ENCODE data around the gene ZBTB14.
A peak's percentile ranks its signal among the peaks of the same experiment; 100 is the strongest.

Gene ZBTB14, protein sequence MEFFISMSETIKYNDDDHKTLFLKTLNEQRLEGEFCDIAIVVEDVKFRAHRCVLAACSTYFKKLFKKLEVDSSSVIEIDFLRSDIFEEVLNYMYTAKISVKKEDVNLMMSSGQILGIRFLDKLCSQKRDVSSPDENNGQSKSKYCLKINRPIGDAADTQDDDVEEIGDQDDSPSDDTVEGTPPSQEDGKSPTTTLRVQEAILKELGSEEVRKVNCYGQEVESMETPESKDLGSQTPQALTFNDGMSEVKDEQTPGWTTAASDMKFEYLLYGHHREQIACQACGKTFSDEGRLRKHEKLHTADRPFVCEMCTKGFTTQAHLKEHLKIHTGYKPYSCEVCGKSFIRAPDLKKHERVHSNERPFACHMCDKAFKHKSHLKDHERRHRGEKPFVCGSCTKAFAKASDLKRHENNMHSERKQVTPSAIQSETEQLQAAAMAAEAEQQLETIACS

DNA sequence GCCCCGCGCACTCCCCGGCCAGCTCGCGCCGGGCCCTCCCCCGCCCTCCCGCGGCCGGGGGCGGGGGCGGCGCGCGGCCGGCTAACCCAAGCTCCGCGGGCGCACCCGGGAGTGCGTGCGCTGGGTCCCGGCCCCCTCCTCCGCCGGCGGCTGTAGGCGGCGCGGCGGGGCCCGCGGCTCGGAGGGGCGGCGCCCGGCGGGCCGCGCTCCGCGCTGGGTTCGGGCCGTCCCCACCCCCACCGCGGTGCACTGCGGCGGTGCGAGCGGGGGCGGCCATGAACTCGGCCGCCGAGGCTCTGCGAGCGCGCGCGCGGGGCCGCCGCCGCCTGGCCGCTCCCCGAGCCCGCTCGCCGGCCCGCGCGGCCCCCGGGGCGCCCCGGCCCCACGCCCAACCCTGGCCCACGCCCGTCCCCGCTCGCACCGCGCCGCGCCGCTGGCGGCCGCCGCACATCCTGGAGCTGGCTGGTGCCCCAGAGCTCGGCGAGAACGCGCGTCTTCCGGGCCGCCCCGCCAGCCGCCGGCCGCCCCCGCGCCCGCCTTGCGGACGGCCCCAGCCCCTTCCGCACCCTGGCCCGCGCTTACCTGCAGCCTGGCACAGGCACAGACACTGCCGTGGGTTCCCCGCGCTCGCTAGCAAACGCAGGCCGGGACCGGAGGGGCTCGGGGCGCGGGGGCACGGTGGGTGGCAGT lies at the start of gene ZBTB14:
Gene ZBTB14, minus strand, starts transcription at position 496 of the 690 bp plus-strand sequence. CDS start 2,480 bp downstream, outside the sequence.
- no peak for DNase-seq (ENCODE audit: low read depth)

DNA sequence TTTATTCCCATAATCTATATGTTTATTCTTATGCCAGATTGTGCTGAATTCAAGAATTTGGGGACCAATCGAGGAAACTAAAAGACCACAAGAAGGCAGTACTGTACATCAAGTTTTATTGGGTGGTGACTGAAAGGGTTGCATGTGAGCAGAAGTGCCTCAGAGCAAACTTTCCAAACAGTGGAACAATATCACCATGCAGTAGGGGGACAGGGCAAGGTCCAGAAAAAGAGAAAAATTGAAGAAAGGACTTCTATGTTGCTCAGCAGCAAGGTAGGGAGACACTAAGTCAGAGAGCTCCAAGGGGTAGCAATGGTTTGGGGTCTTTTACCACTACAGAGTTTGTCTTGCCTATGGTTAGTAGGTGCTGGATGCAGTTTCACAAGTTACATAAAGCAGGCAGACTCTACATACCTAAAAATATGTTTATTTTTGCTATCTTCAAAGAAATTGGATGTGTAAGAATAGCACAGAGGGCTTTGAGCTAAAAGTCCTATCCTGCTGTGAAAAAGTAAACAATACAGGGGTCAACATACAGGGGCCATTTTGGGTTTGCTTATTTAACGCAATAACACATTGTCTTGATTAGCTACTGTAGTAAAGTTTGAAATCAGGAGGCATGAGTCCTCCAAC lies 43.8 kb upstream of the ZBTB14 start:
- no peak for DNase-seq (ENCODE audit: low read depth)

DNA sequence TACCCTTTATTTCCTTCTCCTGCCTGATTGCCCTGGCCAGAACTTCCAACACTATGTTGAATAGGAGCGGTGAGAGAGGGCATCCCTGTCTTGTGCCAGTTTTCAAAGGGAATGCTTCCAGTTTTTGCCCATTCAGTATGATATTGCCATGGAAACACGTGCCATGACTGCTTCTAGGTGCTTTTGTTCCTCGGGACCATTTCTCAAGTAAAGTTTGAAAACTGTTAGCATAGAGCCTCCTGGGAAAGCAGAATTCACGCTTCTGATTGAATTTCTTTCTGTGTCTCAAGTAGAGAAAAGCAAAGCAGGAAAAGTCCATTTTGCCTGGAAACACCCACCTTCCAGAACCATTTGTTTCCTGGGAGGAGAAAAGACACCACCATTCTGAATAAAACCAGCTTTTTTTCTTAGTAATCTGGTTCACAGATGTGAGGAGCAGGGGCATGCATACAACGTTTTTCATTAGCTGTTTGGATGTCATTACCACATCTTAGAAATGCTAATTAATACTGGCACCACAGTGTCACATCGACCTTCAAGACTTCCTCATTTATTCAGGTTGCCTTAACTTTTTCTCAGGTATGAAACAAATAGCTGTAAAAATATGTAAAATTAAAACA lies 39.0 kb upstream of the ZBTB14 start:
- no peak for DNase-seq (ENCODE audit: low read depth)

DNA sequence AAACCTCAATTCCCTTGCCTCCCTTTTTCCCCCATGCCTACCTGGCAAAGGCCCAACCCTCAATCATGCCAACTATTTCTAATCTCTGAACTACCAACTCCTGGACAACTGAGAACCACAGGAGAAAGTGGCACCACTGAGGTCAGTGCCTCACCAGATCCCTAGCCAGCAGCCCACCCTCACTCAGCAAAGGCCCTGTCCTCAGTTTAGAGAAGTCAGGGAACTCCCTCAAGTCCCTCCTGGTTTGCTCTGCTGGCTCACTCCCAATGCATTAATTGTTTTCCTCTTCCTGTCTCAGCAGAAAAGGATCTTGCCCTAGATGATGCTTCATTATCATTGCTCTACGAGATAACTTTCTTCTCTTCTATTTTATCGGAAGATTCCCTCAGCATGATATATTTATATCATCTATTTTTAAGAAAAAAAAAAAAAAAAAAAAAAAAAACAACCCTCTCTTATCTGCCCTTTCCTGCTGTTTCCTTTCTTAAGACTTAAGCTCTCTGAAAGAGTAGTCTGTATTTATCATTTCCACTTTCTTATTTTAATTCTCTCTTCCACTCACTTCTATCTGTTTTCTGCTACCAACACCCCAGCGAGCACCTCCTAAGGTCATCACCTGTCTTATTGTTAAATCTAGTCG lies 22.7 kb upstream of the ZBTB14 start:
- no peak for DNase-seq (ENCODE audit: low read depth)

DNA sequence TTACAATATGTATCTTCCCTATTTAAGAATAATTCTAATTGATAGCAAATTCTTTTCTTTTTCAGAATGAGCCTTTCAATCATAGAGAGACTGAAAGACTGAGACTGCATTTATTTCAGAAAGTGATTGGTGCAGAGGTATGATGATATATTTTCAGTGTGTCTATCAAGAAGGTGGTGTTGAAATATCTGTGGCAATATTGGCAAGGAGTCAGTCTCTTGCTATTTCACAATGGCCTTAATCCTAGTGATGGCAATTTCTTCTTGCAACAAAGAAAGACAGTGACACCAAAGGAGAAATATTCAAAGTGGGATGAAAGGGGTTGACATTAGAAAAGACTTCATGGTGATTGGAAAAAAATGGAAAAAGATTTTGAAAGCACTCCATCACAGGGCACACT lies 21.7 kb upstream of the ZBTB14 start:
- no peak for DNase-seq (ENCODE audit: low read depth)

DNA sequence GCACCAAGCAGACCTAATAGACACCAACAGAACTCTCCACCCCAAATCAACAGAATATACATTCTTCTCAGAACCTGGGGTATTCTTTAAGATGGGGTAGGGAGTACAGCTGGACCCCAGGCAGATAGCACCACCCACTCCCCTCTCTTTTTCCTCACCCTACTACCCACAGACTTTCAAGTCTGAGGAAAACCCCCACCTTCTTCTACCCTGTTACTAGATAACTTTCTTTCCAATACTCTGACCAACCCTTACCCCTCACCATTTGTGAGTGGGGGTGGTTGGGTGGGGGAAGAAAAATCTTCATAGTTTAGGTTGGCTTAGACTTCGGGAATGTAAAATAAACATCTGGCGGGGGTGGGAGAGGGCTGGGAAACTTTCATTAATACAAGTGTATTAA lies 20.3 kb upstream of the ZBTB14 start:
- DNase-seq (ENCODE audit: low read depth): no peak

DNA sequence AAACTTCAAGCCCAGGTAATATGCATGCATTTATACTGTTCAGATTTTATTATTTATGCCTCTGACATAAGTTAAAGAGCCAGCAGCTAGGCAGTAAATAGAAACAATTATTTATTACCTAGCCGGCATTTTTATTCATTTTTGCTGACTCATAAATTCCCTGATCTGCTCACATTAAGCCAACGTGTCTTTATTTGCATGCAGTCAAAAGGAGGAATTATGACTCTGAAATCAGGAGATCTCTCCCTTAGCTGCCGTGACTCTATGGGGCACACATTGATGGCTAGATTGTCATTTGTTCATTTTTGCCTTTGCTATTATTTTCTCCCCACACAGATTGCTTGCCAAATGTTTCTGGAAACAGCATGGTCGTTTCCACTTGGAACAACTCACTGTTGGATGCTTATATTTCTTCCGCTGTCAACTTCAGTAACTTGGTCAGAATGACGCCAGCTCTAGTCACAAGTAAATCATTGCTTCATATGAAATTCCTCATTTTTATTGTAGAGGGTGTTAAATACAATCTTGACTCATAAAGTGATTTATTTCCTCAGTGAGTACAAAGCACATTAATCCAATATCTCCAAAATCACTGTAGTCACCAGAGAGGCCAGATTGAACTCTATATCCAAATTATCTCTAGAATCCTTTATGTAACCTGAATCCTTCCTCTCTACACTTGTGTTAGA lies 15.9 kb upstream of the ZBTB14 start:
- no peak for DNase-seq (ENCODE audit: low read depth)

DNA sequence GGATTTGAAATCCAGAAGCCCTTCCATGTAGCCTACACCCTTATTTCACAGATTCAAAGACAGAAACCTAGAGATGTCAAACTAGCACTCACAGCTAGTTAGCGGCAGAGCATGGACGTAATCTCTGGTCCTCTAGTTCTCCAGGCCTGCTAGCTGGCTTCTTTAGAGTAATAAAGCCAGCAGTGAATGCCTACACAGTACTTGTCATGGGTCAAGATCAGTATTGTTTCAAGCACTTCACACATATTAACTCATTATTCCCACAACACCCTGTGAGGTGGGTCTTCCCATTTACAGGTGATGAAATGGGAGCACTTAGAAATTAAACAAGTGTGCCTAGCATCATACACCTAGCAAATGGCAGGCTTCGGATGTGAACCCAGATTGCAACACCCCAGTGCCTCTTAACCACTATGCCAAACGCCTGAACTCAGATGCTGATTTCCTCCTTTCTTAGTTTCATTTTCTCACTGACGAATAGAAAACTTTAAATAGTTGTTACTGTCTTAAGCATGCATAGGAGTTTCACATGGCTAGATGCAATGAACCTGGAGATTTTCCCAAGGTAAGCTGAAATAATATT lies 14.5 kb upstream of the ZBTB14 start:
- no peak for DNase-seq (ENCODE audit: low read depth)

DNA sequence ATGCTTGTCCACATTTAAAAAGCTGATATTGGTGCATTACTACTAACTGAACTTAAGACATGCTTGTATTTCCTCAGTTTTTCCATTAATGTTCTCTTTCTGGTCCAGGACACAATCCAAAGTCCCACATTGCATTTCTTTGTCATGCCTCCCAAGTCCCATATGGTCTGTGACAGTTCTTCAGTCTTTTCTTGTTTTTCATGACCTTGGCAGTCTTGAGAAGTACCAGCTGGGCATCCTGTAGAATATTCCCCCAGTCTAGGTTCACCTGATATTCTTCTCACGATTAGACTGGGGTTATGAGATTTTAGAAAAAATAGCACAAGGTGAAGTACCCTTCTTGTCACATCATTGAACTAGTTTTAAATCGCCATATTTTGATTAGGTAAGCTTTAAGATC lies 10.3 kb upstream of the ZBTB14 start:
- DNase-seq (ENCODE audit: low read depth): no peak

DNA sequence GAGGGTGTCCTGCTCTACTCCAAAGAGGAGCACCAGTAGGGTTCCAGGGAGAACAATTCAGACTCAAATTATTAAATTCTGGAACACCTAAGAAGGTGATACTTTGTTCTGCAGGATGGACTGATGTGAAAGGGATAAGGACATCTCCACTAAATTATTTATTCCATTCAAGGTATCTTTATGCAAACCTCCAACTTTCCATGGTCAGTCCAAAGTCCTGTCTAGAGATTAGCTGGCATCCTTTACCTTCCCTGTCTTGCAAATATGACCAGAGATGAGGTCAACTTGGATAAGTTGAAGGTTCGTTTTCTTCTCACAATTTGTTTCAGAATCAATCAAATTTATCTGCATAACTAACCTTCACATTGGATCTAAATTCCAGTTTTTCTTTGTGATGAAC lies 8.7 kb upstream of the ZBTB14 start:
- no peak for DNase-seq (ENCODE audit: low read depth)

DNA sequence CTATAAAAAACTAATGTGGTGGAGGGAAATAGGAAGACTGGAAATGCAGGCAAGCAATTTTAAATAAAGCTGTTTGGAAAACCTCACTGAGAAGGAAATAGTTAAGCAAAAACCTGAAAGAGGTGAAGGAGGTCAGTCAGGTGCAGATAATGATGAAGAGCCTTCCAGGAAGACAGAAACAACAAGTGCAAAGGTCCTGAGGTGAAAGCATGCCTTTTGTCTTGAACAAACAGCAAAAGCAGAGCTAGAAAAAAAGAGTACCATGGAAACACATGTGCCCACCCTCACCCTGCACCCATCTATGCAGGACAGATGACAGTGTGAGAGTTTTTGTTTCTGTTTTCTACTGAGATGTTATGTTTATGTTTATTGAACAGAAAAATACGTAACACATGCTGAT lies 8.1 kb upstream of the ZBTB14 start:
- no peak for DNase-seq (ENCODE audit: low read depth)

DNA sequence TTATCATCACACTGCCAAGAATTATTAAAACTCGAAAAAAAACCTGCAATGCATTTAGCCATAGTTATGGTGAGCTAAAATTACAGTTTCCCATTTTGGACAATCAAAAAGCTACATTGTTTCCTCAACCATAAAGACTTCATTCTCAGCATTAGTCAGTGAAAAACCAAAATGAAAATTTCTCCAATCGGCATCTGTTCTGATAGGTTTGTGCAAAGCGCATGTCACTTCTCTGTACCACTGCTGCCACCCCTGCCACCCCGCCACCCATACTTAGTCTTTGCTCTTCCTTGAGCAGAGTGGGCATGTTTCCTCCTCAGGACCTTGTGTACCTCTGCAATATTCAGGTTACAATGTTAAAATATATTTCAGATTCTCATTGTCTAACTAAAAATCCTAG lies 7.1 kb upstream of the ZBTB14 start:
- no peak for DNase-seq (ENCODE audit: low read depth)

DNA sequence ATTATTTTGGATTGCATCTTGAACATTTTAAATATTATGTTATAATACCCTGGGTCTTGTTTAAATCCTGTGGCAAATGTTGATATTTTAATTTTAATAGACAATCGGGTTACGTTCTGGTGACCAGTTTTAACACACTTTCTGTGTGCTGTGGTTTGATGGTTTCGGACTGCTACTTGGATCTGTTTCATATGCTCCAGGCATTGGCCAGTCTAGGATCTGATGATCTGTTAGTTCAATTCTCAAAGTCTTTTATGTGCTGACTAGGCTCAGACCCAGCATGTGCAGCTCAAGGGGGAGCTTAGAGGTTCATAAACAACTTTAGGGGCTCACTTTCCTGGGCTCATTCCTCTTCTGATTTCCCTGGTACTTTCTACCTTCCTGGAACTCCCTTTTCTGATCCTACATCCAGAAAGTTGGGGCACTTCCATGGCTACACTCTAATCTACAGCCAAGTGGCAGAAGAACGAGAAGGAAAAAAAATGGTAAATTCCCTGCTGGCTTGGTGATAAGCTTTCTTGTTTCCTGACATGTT lies 5.0 kb upstream of the ZBTB14 start:
- no peak for DNase-seq (ENCODE audit: low read depth)

DNA sequence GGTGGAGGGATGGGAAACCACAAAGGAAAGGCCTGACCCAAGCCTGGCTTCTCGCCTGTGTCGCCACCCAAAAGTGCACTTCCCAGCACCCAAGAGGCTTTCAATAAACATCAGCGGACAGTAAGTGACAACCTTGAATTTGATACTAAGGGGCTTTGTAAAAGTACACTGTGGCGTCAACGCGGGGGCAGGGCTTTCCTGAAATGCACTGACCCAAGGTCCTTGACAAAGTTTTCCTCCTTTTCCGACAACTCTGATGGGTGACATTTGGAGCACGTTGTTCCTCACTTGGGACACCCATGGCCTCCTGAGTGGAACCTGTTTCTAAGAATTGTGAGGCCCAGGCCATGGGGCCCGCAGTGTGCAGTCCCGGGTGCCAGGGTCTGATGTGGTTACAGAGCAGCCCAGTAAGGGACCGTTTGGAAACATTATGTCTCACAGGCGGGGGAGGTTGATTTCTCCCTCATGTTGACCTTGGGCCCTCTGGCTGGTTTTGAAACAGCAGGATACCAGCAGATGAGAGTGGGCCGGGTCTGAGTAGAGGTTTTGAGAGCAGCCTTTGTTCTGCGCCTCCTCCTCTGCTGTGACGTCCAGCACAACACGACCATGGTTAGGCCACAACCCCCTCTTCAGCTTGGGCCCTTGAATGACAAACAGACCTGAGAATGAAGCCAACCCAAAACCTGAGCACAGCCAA lies 2.8 kb upstream of the ZBTB14 start:
- DNase-seq (ENCODE audit: low read depth): no peak

DNA sequence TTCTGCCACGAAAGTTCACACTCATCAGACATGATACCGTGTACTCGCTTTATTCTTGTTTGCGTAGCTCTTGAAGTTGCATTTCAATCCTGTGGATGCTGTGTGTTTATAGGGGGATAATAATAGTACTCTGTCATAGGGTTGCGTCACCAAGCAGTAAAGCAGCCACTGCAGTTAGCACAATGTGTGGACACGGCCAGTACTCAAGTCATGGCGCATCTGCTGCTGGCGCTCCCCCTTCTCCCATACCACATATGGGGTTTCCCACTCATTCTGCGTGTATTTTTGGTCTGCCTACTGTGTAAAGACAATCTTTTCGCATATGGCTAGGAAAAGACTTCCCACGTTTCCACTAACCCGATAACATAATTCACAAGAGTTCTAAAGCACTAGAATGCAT lies 2.1 kb upstream of the ZBTB14 start:
- no peak for DNase-seq (ENCODE audit: low read depth)

DNA sequence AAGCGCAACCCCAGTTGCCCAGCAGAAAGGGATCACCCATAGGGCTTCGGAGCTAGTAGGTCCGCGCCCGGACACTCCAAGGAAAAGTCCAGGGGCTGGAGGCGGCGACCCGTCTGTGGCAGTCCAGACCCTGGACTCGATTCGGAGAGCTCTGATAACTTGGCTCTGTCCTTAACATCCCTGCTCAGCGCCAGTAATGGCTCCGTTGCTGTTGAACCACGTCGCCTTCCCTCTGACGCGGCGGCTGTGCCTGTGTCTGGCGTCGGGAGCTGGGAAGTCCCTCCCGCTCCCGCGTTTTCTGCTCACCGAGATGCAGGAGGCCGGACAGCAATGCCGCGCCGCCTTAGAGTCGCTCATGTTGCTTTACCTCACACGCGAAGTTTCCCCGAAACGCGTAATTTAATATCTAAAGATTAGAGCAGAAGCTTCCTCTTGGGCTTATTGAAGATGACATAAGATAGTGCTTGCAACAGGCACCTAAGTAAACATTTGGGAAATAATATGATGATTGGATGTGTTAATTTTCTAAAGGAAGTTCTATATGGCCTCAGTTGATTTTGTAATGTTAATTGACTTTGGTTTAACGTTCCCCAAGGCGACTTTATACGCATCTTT lies 1.3 kb upstream of the ZBTB14 start:
- DNase-seq (ENCODE audit: low read depth): no peak

DNA sequence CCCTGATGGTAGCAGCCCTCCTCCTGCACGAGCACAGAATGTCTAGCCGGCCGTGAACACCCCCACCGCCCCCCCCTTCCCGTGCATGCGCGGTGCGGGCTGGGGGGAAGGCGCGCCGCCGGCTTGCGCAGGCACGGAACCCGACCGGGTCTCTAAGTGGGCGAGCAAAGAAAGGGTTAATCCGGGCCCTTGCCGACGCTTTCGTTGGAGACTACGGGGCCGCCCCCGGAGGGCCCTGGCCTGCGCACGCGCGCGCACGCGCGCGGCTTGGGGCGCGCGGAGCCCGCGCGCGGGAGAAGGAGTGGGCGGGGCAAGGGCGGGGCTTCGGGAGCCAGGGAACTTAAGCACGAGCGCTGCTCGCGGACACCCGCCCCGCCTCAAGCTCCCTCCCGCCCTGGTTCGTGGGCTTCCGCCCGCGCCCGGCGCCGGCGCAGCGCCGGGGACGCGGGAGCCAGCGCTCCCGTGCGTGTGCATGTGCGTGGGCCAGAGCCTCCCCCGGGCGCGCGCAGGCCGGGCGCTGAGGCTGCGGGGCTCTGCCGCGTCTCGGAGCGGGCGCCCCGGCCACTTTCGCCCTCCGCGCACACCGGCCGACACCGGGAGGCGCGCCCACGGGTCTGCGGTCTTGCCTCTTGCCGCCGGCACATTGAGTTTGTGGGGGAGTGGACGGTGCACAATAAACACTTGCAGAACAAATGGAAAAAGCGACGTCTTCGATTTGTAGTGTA lies 617 bp upstream of the ZBTB14 start:
- peak; percentile 94 for DNase-seq (ENCODE audit: low read depth)

DNA sequence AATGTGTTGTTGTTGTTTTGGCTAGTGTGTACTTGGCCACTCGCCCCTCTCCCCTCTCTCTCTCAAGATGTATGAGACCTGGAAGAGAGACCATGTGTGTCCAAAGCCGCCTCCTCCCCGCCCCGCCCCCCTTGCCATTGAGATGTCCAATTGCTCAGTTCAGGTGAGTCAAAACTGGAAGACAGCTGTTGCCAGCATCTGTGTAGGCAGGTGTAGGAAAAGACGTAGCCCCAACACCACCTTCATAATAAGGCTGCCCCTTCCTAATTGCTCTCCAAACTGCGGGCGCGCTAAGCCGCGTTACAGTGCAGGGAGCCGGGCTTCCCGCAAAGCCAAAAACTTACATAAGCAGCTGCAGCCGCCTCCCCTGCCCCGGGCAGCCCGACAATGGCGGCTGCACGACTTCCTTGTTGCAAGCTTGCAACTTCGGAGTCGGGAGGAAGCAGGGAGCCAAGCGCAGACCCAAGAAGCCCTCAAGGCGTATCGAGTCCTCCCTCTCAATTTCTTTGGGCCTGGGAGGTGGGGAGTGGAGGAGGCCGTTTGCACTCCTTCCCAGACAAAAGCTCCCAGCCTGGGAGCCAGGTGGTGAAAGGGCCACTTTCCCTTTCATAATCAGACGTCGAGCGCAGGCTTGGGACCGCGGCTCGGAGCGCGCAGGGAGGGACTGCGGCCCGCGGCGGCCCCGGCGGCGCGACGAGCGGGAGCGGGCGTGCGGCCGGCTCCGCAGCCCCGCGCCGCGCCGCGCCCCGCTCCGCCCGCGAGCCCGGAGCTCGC lies 882 bp downstream of the ZBTB14 start:
- peak; percentile 35 for DNase-seq (ENCODE audit: low read depth)

All from stimulated activated CD8-positive, alpha-beta memory T cell treated with anti-CD3 and anti-CD28 coated beads, Interleukin-15, amount 100 ng/mL, for 1 hour (primary cell).